Activated CD4-positive, alpha-beta T cell treated with anti-CD3 and anti-CD28 coated beads, Interleukin-2, amount 50 U/mL, for 4 hours (primary cell): Measurements from ENCODE around the gene RITA1.
"Not testable (repeated sequence)": the region's sequence is repeated elsewhere in the genome, so short reads cannot be mapped to it uniquely, and the experiment has no call there.

Experiments
- DNase-seq, 2 experiments: peaks; one replicate each; pipeline ENCODE4 v3.0.0-alpha.2; 2020

Gene RITA1

GRCh38 chr12:113204804-113205203, 19.3 kb downstream of the RITA1 start:
- no peak for DNase-seq

- DNase-seq: not testable (repeated sequence)
These were observed 21.3 kb downstream of the RITA1 start for GRCh38 chr12:113206802-113207201.

GRCh38 chr12:113207613-113208040, 22.1 kb downstream of the RITA1 start:
- DNase-seq: no peak

GRCh38 chr12:113208041-113208934, 22.8 kb downstream of the RITA1 start:
- DNase-seq: no peak

GRCh38 chr12:113211160-113211559, 25.6 kb downstream of the RITA1 start:
- DNase-seq: no peak

GRCh38 chr12:113214895-113215400, 29.4 kb downstream of the RITA1 start:
- no peak for DNase-seq

- no peak for DNase-seq
These were observed 30.5 kb downstream of the RITA1 start for GRCh38 chr12:113216027-113216426.

- DNase-seq: no peak
These were observed 35.2 kb downstream of the RITA1 start for GRCh38 chr12:113220593-113221180.

GRCh38 chr12:113221181-113221996, 35.9 kb downstream of the RITA1 start, which contains the start of gene TPCN1:
TSS of gene TPCN1 (plus strand) at chr12:113221464. CDS start at chr12:113226853, 5,389 bp downstream.
- peak; percentile 98 to 99 for DNase-seq

GRCh38 chr12:113221997-113222729, 36.6 kb downstream of the RITA1 start:
- peak in 1 of 2 experiments; percentile 7 for DNase-seq

- DNase-seq: no peak
These were observed 37.4 kb downstream of the RITA1 start for GRCh38 chr12:113222730-113223531.

GRCh38 chr12:113224955-113225354, 39.4 kb downstream of the RITA1 start:
- no peak for DNase-seq

GRCh38 chr12:113226696-113227568, 41.4 kb downstream of the RITA1 start:
- DNase-seq: no peak

GRCh38 chr12:113227686-113228391, 42.3 kb downstream of the RITA1 start:
- DNase-seq: no peak

- no peak for DNase-seq
These were observed 43.0 kb downstream of the RITA1 start for GRCh38 chr12:113228394-113229028.

GRCh38 chr12:113230315-113231234, 45.1 kb downstream of the RITA1 start:
- no peak for DNase-seq

- no peak for DNase-seq
These were observed 45.9 kb downstream of the RITA1 start for GRCh38 chr12:113231235-113232088.
